AG09309 (cell line): ENCODE results near the gene SAFB.

ENCODE experiments used
- DNase-seq: peaks from one replicate; pipeline ENCODE4 v3.0.0-alpha.2; 2010; ENCODE audit warnings: low read depth
- H3K4me3 ChIP-seq: 2 replicates; pipeline ENCODE4 v1.5.1; 2011; ENCODE audit warnings: mild to moderate bottlenecking, low read depth, low read length, moderate library complexity; ENCODE audit not compliant: control insufficient read depth
- CTCF ChIP-seq: IDR thresholded peaks from 2 replicates; pipeline ENCODE4 v1.5.1; 2011; ENCODE audit warnings: mild to moderate bottlenecking, low read depth, low read length, inconsistent platforms; ENCODE audit not compliant: insufficient read depth, control insufficient read depth; ENCODE audit errors: missing control alignments

SAFB gene

GRCh38 chr19:5645409-5645808 lies 22.5 kb downstream of the SAFB start:
- H3K4me3 ChIP-seq = no peak overlapping the region
- no peak for DNase-seq
- TF ChIP-seq CTCF = no peak

GRCh38 chr19:5646703-5647102 lies 23.8 kb downstream of the SAFB start:
- DNase-seq = no peak
- TF ChIP-seq CTCF = no peak
- no peak overlapping the region for H3K4me3 ChIP-seq

GRCh38 chr19:5648464-5648863 lies 25.6 kb downstream of the SAFB start:
- no peak for TF ChIP-seq CTCF
- H3K4me3 ChIP-seq = no peak overlapping the region
- no peak for DNase-seq

GRCh38 chr19:5651361-5651760 lies 28.5 kb downstream of the SAFB start:
- no peak overlapping the region for H3K4me3 ChIP-seq
- TF ChIP-seq CTCF = no peak
- no peak for DNase-seq

GRCh38 chr19:5652261-5652660 lies 29.4 kb downstream of the SAFB start:
- no peak for TF ChIP-seq CTCF

GRCh38 chr19:5654931-5655330 lies 32.0 kb downstream of the SAFB start:
- DNase-seq = no peak
- H3K4me3 ChIP-seq = no peak overlapping the region
- TF ChIP-seq CTCF = no peak

More at GRCh38 chr19:5652261-5652660, 29.4 kb downstream of the SAFB start:
- no peak overlapping the region for H3K4me3 ChIP-seq
- DNase-seq = no peak

GRCh38 chr19:5655412-5655811 lies 32.5 kb downstream of the SAFB start:
- DNase-seq = no peak

More at GRCh38 chr19:5655412-5655811, 32.5 kb downstream of the SAFB start:
- TF ChIP-seq CTCF = no peak
- H3K4me3 ChIP-seq = no peak overlapping the region
